HG03520 (cell line): ENCODE measurements around the gene CCT6B.

Source experiments
- ATAC-seq: cut with Tn5 transposase; IDR thresholded peaks from one replicate; pipeline ENCODE4 v1.9.1; 2021; ENCODE audit warnings: mild to moderate bottlenecking, moderate library complexity; ENCODE audit not compliant: unreplicated experiment

CCT6B gene

GRCh38 chr17:34892461-34893249 lies 68.6 kb downstream of the CCT6B start:
- no peak for ATAC-seq

- ATAC-seq = no peak
These were observed 74.4 kb downstream of the CCT6B start for GRCh38 chr17:34886831-34887230.

GRCh38 chr17:34885076-34885475 lies 76.2 kb downstream of the CCT6B start:
- ATAC-seq = no peak

- no peak for ATAC-seq
These were observed 76.7 kb downstream of the CCT6B start for GRCh38 chr17:34884597-34884996.

GRCh38 chr17:34883106-34884000 lies 77.9 kb downstream of the CCT6B start:
- ATAC-seq = no peak

GRCh38 chr17:34879146-34879545 lies 82.1 kb downstream of the CCT6B start:
- ATAC-seq = no peak
